ENCODE results near the gene NPAS1.

NPAS1 gene

DNA sequence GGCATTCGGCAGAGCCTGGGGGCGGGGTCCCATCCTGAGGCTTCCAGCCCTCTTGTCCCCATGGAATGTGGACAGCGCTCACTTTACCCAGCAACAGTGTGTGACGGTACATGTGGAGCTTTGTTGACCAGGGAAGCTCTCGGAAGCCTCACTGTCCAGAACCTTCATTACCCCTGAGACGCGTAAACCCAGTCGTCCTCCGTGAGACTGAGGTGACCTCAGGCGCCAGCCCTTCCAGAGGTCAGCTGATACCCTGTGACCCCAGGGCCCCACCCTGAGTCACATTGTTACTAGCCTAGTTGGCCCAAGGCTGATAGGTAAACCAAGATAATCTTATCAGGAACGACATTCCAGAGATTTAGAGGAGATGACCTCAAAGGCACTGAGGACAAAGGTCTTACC is 39.0 kb downstream of the NPAS1 start:
- Histone ChIP-seq H3K27me3 (no peaks in the 10 kb centered on the region), H3K9me3 (no peaks in the 10 kb centered on the region), H3K36me3 (peaks cover 0 to 1% (median 0%) of the 10 kb centered on the region in 3 donors), H3K4me3 (no peak overlapping the region), H3K27ac (no peak overlapping the region), H3K4me1 (no peaks in the 10 kb centered on the region)
- DNase-seq = no peak
- TF ChIP-seq, protein P1, sequence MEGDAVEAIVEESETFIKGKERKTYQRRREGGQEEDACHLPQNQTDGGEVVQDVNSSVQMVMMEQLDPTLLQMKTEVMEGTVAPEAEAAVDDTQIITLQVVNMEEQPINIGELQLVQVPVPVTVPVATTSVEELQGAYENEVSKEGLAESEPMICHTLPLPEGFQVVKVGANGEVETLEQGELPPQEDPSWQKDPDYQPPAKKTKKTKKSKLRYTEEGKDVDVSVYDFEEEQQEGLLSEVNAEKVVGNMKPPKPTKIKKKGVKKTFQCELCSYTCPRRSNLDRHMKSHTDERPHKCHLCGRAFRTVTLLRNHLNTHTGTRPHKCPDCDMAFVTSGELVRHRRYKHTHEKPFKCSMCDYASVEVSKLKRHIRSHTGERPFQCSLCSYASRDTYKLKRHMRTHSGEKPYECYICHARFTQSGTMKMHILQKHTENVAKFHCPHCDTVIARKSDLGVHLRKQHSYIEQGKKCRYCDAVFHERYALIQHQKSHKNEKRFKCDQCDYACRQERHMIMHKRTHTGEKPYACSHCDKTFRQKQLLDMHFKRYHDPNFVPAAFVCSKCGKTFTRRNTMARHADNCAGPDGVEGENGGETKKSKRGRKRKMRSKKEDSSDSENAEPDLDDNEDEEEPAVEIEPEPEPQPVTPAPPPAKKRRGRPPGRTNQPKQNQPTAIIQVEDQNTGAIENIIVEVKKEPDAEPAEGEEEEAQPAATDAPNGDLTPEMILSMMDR (IDR thresholded peaks at IDR 0.05) = no peak
- intact Hi-C loops (cut with DNase I; ENCODE audit: low total_unique reads) = no loop called here

DNA sequence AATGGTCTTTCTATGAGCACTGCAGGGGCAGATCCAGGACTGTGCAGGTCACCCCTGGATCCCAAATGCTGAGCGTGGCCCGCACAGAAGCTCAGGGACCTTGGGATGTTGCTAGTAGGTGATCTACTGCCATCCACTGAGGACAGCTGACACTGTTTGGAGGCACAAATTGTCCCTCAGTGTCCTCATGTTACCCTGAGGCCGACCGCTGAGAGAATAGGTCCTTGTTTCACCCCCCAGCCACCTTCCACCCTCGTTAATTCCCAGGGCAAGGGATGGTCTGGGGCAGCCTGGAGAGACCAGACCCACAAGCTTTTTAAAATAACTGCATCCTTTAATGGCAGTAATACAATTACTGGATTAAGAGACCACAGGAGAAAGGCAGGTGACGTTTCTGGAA is 44.2 kb downstream of the NPAS1 start:
- TF ChIP-seq, protein P1 (IDR thresholded peaks at IDR 0.05) = no peak
- intact Hi-C loops (cut with DNase I; ENCODE audit: low total_unique reads) = no loop called here
- DNase-seq = no peak
- Histone ChIP-seq H3K36me3 (peaks cover 28 to 51% (median 35%) of the 10 kb centered on the region in 3 donors), H3K4me1 (no peaks in the 10 kb centered on the region), H3K27me3 (no peaks in the 10 kb centered on the region), H3K27ac (no peak overlapping the region), H3K9me3 (no peaks in the 10 kb centered on the region), H3K4me3 (no peak overlapping the region)

- intact Hi-C loops (cut with DNase I; ENCODE audit: low total_unique reads) = no loop called here
- Histone ChIP-seq H3K27ac (no peak overlapping the region), H3K4me3 (no peak overlapping the region), H3K9me3 (no peaks in the 10 kb centered on the region), H3K4me1 (no peaks in the 10 kb centered on the region), H3K36me3 (peaks cover 34 to 65% (median 48%) of the 10 kb centered on the region in 3 donors), H3K27me3 (no peaks in the 10 kb centered on the region)
- no peak for DNase-seq
- TF ChIP-seq, protein P1 (IDR thresholded peaks at IDR 0.05) = no peak
Observed at GRCh38 chr19:47065242-47065641, 45.6 kb downstream of the NPAS1 start.

GRCh38 chr19:47066376-47067214 is 47.0 kb downstream of the NPAS1 start:
- DNase-seq = no peak
- intact Hi-C loops (cut with DNase I; ENCODE audit: low total_unique reads) = no loop called here
- no peaks in the 10 kb centered on the region for H3K27me3 ChIP-seq
- H3K36me3 ChIP-seq = peaks cover 41 to 78% (median 62%) of the 10 kb centered on the region in 3 donors
- H3K4me3 ChIP-seq = no peak overlapping the region
- TF ChIP-seq, protein P1 (IDR thresholded peaks at IDR 0.05) = no peak
- no peaks in the 10 kb centered on the region for H3K4me1 ChIP-seq
- H3K27ac ChIP-seq = no peak overlapping the region
- no peaks in the 10 kb centered on the region for H3K9me3 ChIP-seq

- Histone ChIP-seq H3K36me3 (peaks cover 48 to 85% (median 69%) of the 10 kb centered on the region in 3 donors), H3K27me3 (no peaks in the 10 kb centered on the region), H3K4me1 (no peaks in the 10 kb centered on the region), H3K9me3 (no peaks in the 10 kb centered on the region), H3K4me3 (no peak overlapping the region), H3K27ac (no peak overlapping the region)
- intact Hi-C loops (cut with DNase I; ENCODE audit: low total_unique reads) = no loop called here
- TF ChIP-seq, protein P1 (IDR thresholded peaks at IDR 0.05) = no peak
- no peak for DNase-seq
Observed at GRCh38 chr19:47067215-47067847, 47.7 kb downstream of the NPAS1 start.

All from tibial artery (tissue), 4 donors.